Kidney epithelial cell (primary cell): ENCODE data around the gene KLHL17. TPM values are rescaled to one million over a fixed set of nuclear protein-coding genes. Genes with fewer than 3 reads are reported as not detected.

ENCODE experiments used
- DNase-seq: peaks from one replicate; pipeline ENCODE4 v3.0.0-alpha.2; 2010; ENCODE audit warnings: low read depth
- H3K27me3 ChIP-seq: 2 replicates; pipeline ENCODE4 v1.6.0; 2011; ENCODE audit warnings: low read length; ENCODE audit not compliant: control insufficient read depth, insufficient read depth
- H3K36me3 ChIP-seq: 2 replicates; pipeline ENCODE4 v1.5.1; 2011; ENCODE audit warnings: low read length; ENCODE audit not compliant: control insufficient read depth, insufficient read depth
- H3K4me3 ChIP-seq: 2 replicates; pipeline ENCODE4 v1.5.1; 2011; ENCODE audit warnings: low read depth, mild to moderate bottlenecking, control low read depth, low read length
- CTCF ChIP-seq: IDR thresholded peaks from 2 replicates; pipeline ENCODE4 v1.5.1; 2011; ENCODE audit warnings: mild to moderate bottlenecking, moderate library complexity, low read length, control low read depth, inconsistent platforms; ENCODE audit not compliant: insufficient read depth, poor library complexity, severe bottlenecking
- total RNA-seq: library from RNA; depleted of rRNA; stranded (reverse); fragments of >200 nt; gene quantifications from 2 replicates; pipeline ENCODE4 v1.2.3, GENCODE V29; 2015

KLHL17 gene
- total RNA-seq, 1 donor from 2014 or later, result 21.4 TPM

GRCh38 chr1:1013105-1013921 is 52.9 kb downstream of the KLHL17 start, which contains the start of gene ISG15:
Gene ISG15 (plus strand): TSS chr1:1013497. CDS start chr1:1013574, 77 bp downstream.
- TF ChIP-seq CTCF, result no peak
- no peak for DNase-seq
- no peaks in the 10 kb centered on the region for H3K27me3 ChIP-seq
- H3K4me3 ChIP-seq, result peak within 1 kb of the TSS; percentile 63
- H3K36me3 ChIP-seq, result no peaks in the 10 kb centered on the region

- DNase-seq, result no peak
- no peak for TF ChIP-seq CTCF
- Histone ChIP-seq H3K27me3 (no peaks in the 10 kb centered on the region), H3K4me3 (peak overlapping the region; percentile 63), H3K36me3 (no peaks in the 10 kb centered on the region)
These were observed 53.7 kb downstream of the KLHL17 start for GRCh38 chr1:1013922-1014648.

GRCh38 chr1:1014799-1015681 is 54.7 kb downstream of the KLHL17 start:
- no peak overlapping the region for H3K4me3 ChIP-seq
- DNase-seq, result no peak
- no peaks in the 10 kb centered on the region for H3K27me3 ChIP-seq
- H3K36me3 ChIP-seq, result no peaks in the 10 kb centered on the region
- TF ChIP-seq CTCF, result peak; percentile 53

Other genes starting within 250 kb of the KLHL17 start
- gene SAMD11, start 36.7 kb upstream of the KLHL17 start, total RNA-seq, result 2.3 TPM in 2 replicates
- 95.6 and 98.8 TPM in 2 replicates for gene NOC2L, start 1.3 kb upstream of the KLHL17 start, total RNA-seq
- gene PLEKHN1, start 5.9 kb downstream of the KLHL17 start, total RNA-seq, result 13.2 and 13.3 TPM in 2 replicates
- gene PERM1, start 21.5 kb downstream of the KLHL17 start, total RNA-seq, result 0.34 TPM in 1 of 2 replicates, not detected in the other
- gene HES4, start 39.5 kb downstream of the KLHL17 start, total RNA-seq, result 160 and 184 TPM in 2 replicates
- gene ISG15, start 52.9 kb downstream of the KLHL17 start, total RNA-seq, result 68.7 and 97.7 TPM in 2 replicates
- 479 and 617 TPM in 2 replicates for gene AGRN, start 59.5 kb downstream of the KLHL17 start, total RNA-seq
- 5.4 and 7.5 TPM in 2 replicates for gene RNF223, start 113.7 kb downstream of the KLHL17 start, total RNA-seq
- gene C1orf159, start 155.5 kb downstream of the KLHL17 start, total RNA-seq, result 20.3 and 25.5 TPM in 2 replicates
- 0.27 TPM in 1 of 2 replicates, not detected in the other for gene TTLL10, start 213.3 kb downstream of the KLHL17 start, total RNA-seq
- 0.67 and 2.1 TPM in 2 replicates for gene TNFRSF18, start 246.0 kb downstream of the KLHL17 start, total RNA-seq